HEK293T (cell line): ENCODE data around the gene TMPRSS6.
A peak's percentile ranks its signal among the peaks of the same experiment; 100 is the strongest.

Experiments
- CTCF ChIA-PET: fragments of 350-600 bp; formaldehyde crosslinking; extraction: SDS; loops from one replicate; lab custom pipeline; 2021; ENCODE audit warnings: antibody characterized with exemption, inconsistent platforms; lab: Yijun Ruan, JAX
- POLR2A ChIA-PET: fragments of 350-600 bp; formaldehyde crosslinking; extraction: SDS; loops from one replicate; lab custom pipeline; 2020; ENCODE audit warnings: antibody characterized with exemption, inconsistent platforms; lab: Yijun Ruan, JAX
- DNase-seq: peaks from one replicate; pipeline ENCODE4 v3.0.0; 2012; ENCODE audit warnings: mixed read lengths; ENCODE audit errors: extremely low spot score
- ARNT ChIP-seq: fragments of 450-650 bp; IDR thresholded peaks from 2 replicates; pipeline ENCODE4 v1.6.1; 2017; ENCODE audit warnings: mild to moderate bottlenecking
- BHLHE40 ChIP-seq: fragments of 450-650 bp; IDR thresholded peaks from 2 replicates; pipeline ENCODE4 v1.6.1; 2016; ENCODE audit warnings: mild to moderate bottlenecking, moderate library complexity, borderline replicate concordance
- CTBP1 ChIP-seq: fragments of 450-650 bp; IDR thresholded peaks from 2 replicates; pipeline ENCODE4 v1.6.1; 2016; ENCODE audit warnings: borderline replicate concordance
- ELF4 ChIP-seq: fragments of 450-650 bp; IDR thresholded peaks from 2 replicates; pipeline ENCODE4 v1.6.1; 2017; ENCODE audit warnings: antibody characterized with exemption
- FOXA1 ChIP-seq: fragments of 450-650 bp; IDR thresholded peaks from 2 replicates; pipeline ENCODE4 v1.6.1; 2016; ENCODE audit warnings: mild to moderate bottlenecking
- FOXK2 ChIP-seq: fragments of 450-650 bp; IDR thresholded peaks from 2 replicates; pipeline ENCODE4 v1.6.1; 2016; ENCODE audit warnings: mild to moderate bottlenecking
- FOXM1 ChIP-seq: fragments of 450-650 bp; IDR thresholded peaks from 2 replicates; pipeline ENCODE4 v1.6.1; 2017; ENCODE audit warnings: mild to moderate bottlenecking, borderline replicate concordance
- HDGF ChIP-seq: fragments of 450-650 bp; IDR thresholded peaks from 2 replicates; pipeline ENCODE4 v1.6.1; 2017; ENCODE audit warnings: antibody characterized with exemption, borderline replicate concordance
- L3MBTL2 ChIP-seq: fragments of 450-650 bp; conservative IDR thresholded peaks from 2 replicates; pipeline ENCODE4 v1.6.1; 2016; ENCODE audit warnings: mild to moderate bottlenecking
- LEF1 ChIP-seq: fragments of 450-650 bp; IDR thresholded peaks from 2 replicates; pipeline ENCODE4 v1.6.1; 2017; ENCODE audit warnings: mild to moderate bottlenecking, borderline replicate concordance
- NFRKB ChIP-seq: fragments of 450-650 bp; IDR thresholded peaks from 2 replicates; pipeline ENCODE4 v1.6.1; 2016; ENCODE audit warnings: mild to moderate bottlenecking, moderate library complexity
- SP1 ChIP-seq: fragments of 450-650 bp; IDR thresholded peaks from 2 replicates; pipeline ENCODE4 v1.6.1; 2017
- SUZ12 ChIP-seq: fragments of 450-650 bp; IDR thresholded peaks from 2 replicates; pipeline ENCODE4 v1.6.1; 2016; ENCODE audit warnings: mild to moderate bottlenecking
- TARDBP ChIP-seq: fragments of 450-650 bp; IDR thresholded peaks from 2 replicates; pipeline ENCODE4 v1.6.1; 2016
- ZNF384 ChIP-seq: fragments of 450-650 bp; IDR thresholded peaks from 2 replicates; pipeline ENCODE4 v1.6.1; 2016
- TF ChIP-seq, protein P1 (sequence below): fragments of 450-650 bp; IDR thresholded peaks from 2 replicates; pipeline ENCODE4 v1.6.1; 2016

TMPRSS6 gene

DNA sequence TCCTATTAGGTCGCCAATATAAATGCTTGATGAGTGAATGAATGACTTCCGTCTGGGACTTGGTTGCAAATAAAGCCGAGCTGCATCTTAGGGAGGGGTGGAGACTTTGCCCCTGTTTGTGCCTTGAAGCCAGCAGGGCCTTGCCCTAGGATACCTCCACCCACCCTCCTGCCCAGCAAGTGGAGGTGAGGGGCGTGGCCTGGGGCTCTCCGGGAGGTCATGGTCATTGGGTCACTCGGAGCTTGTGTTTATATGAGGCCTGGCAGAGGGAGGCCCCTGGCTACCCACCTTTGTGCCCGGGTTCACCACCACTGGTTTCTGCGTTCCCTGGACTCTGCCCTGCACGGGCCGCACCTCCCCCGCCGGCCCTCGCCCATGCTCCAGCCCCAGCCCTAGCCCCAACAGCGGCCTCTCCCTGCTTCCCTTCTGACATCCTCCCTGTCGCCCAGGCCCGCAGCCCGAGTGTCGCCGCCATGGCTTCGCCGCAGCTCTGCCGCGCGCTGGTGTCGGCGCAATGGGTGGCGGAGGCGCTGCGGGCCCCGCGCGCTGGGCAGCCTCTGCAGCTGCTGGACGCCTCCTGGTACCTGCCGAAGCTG lies 85.7 kb downstream of the TMPRSS6 start:
- DNase-seq, result no peak
- CTCF ChIA-PET, result no interaction called here
- POLR2A ChIA-PET, result interaction anchor here (1.1 kb wide), 1 partner anchor 27 kb away, joined by 4 read pairs; the partner anchor contains the start of gene KCTD17
- TF ChIP-seq BHLHE40 (no peak), NFRKB (no peak), FOXA1 (no peak), ZNF384 (no peak), FOXK2 (no peak), FOXM1 (no peak), SUZ12 (no peak), ARNT (no peak), TARDBP (no peak), L3MBTL2 (no peak), HDGF (no peak), SP1 (no peak), LEF1 (no peak), CTBP1 (no peak)
- TF ChIP-seq, protein P1, sequence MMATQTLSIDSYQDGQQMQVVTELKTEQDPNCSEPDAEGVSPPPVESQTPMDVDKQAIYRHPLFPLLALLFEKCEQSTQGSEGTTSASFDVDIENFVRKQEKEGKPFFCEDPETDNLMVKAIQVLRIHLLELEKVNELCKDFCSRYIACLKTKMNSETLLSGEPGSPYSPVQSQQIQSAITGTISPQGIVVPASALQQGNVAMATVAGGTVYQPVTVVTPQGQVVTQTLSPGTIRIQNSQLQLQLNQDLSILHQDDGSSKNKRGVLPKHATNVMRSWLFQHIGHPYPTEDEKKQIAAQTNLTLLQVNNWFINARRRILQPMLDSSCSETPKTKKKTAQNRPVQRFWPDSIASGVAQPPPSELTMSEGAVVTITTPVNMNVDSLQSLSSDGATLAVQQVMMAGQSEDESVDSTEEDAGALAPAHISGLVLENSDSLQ, result no peak

- ChIA-PET CTCF (interaction anchor here (1.1 to 1.5 kb wide), 2 partner anchors 10 to 12 kb away, joined by 3 to 10 read pairs; no protein-coding TSS in a partner anchor), POLR2A (interaction anchor here (1.1 kb wide), 1 partner anchor 29 kb away, joined by 4 read pairs; the partner anchor contains the start of gene KCTD17)
- DNase-seq, result no peak
- TF ChIP-seq, protein P1, result no peak
- no peak for TF ChIP-seq NFRKB
- no peak for TF ChIP-seq ARNT
- no peak for TF ChIP-seq ZNF384
Observed at GRCh38 chr22:37022483-37023337, 86.8 kb downstream of the TMPRSS6 start.

DNA sequence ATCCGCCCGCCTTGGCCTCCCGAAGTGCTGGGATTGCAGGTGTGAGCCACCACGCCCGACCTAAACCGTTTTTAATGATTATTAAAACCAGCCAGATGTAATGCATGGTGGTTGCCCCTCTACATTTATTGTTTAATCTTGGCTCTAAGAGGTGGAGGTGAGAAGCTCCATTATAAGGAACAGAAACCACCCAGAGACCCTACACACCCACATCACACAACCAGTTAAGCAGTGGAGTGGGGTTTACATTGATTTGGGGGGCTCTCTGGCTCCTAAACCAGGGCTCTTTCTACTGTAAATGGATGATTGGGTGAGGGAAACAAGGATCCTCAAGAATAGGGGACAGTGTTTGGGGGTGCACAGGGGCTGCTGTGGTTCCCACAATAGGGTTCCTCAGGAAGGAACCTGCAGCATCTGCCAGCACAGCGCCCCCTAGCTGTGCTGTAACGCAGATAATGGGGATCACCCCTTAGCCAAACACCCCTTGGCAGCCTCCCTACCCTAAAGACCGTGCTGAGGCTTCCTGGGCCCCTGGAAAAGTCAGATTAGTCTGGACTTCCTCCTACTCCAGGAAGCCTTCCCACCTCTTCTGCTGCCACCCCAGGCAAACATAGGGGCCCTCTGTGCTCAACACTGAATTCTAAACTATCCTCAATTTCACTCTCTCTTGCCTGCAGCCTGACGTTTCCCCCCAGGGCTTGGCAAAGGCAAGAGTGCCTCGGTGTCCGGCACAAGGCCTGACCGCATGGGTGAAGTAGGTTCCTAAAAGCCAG lies 87.6 kb downstream of the TMPRSS6 start:
- CTCF ChIA-PET, result interaction anchor here (0.7 to 1.5 kb wide), 3 partner anchors 11 to 23 kb away, joined by 3 to 10 read pairs (median 3); no protein-coding TSS in a partner anchor
- TF ChIP-seq TARDBP (no peak), L3MBTL2 (no peak), ZNF384 (no peak), ARNT (no peak), CTBP1 (no peak)
- TF ChIP-seq, protein P1, result no peak
- DNase-seq, result peak; percentile 59
- POLR2A ChIA-PET, result no interaction called here

GRCh38 chr22:37021041-37021440 lies 88.5 kb downstream of the TMPRSS6 start:
- TF ChIP-seq HDGF, result no peak
- no peak for TF ChIP-seq TARDBP
- TF ChIP-seq ELF4, result no peak
- no peak for TF ChIP-seq ARNT
- no peak for TF ChIP-seq CTBP1
- TF ChIP-seq FOXM1, result no peak
- TF ChIP-seq LEF1, result no peak
- no peak for TF ChIP-seq NFRKB
- no peak for TF ChIP-seq ZNF384
- TF ChIP-seq L3MBTL2, result no peak
- TF ChIP-seq BHLHE40, result no peak
- TF ChIP-seq FOXA1, result no peak
- no peak for TF ChIP-seq SUZ12
- TF ChIP-seq, protein P1, result no peak
- TF ChIP-seq FOXK2, result no peak
- no peak for TF ChIP-seq SP1
- POLR2A ChIA-PET, result interaction anchor here (2.8 kb wide), 1 partner anchor 11 kb away, joined by 11 read pairs; no protein-coding TSS in a partner anchor
- no peak for DNase-seq
- CTCF ChIA-PET, result interaction anchor here (0.6 to 1.5 kb wide), 4 partner anchors 11 to 259 kb away, joined by 3 to 10 read pairs (median 5); no protein-coding TSS in a partner anchor

GRCh38 chr22:37020192-37020479 lies 89.4 kb downstream of the TMPRSS6 start:
- TF ChIP-seq FOXA1 (no peak), HDGF (0 out of 2 replicates have a peak, but pooled peaks have one; percentile 26), L3MBTL2 (no peak), BHLHE40 (no peak)
- ChIA-PET POLR2A (interaction anchor here (0.6 to 2.8 kb wide), 8 partner anchors 9 to 244 kb away, joined by 3 to 21 read pairs (median 4); partner anchors contain the start of gene IFT27), CTCF (interaction anchor here (0.8 kb wide), 1 partner anchor 177 kb away, joined by 3 read pairs; no protein-coding TSS in a partner anchor)
- peak; percentile 56 for DNase-seq
